HG03064 (cell line): ENCODE results near the gene CKAP2L.
"Not testable (repeated sequence)": the region's sequence is repeated elsewhere in the genome, so short reads cannot be mapped to it uniquely, and the experiment has no call there.

ENCODE experiments used
- ATAC-seq: cut with Tn5 transposase; IDR thresholded peaks from one replicate; pipeline ENCODE4 v1.9.1; 2021; ENCODE audit warnings: low read depth; ENCODE audit not compliant: unreplicated experiment

Gene CKAP2L

GRCh38 chr2:112728378-112729175 is 35.8 kb downstream of the CKAP2L start:
- no peak for ATAC-seq

GRCh38 chr2:112728029-112728362 is 36.4 kb downstream of the CKAP2L start:
- ATAC-seq, result no peak

- no peak for ATAC-seq
Measured at GRCh38 chr2:112727276-112728028, 37.0 kb downstream of the CKAP2L start.

GRCh38 chr2:112726487-112727190 is 37.8 kb downstream of the CKAP2L start:
- peak; percentile 53 for ATAC-seq

GRCh38 chr2:112725545-112726457 is 38.6 kb downstream of the CKAP2L start:
- ATAC-seq, result no peak

GRCh38 chr2:112724591-112725525 is 39.6 kb downstream of the CKAP2L start:
- ATAC-seq, result no peak

GRCh38 chr2:112723995-112724394 is 40.4 kb downstream of the CKAP2L start:
- ATAC-seq, result no peak

- ATAC-seq, result no peak
Measured at GRCh38 chr2:112723547-112723940, 40.9 kb downstream of the CKAP2L start.

- no peak for ATAC-seq
Measured at GRCh38 chr2:112722816-112723546, 41.4 kb downstream of the CKAP2L start.

GRCh38 chr2:112721819-112722522 is 42.4 kb downstream of the CKAP2L start:
- no peak for ATAC-seq

GRCh38 chr2:112720785-112721184 is 43.6 kb downstream of the CKAP2L start, which contains the start of gene NT5DC4:
Gene NT5DC4, plus strand, starts transcription at chr2:112721020. Its CDS starts 60 bp downstream, at chr2:112721080.
- ATAC-seq, result no peak

GRCh38 chr2:112718863-112719370 is 45.5 kb downstream of the CKAP2L start:
- ATAC-seq, result no peak

GRCh38 chr2:112716826-112717352 is 47.5 kb downstream of the CKAP2L start:
- not testable (repeated sequence) for ATAC-seq

GRCh38 chr2:112716094-112716493 is 48.3 kb downstream of the CKAP2L start:
- ATAC-seq, result not testable (repeated sequence)

- no peak for ATAC-seq
Measured at GRCh38 chr2:112714836-112715631, 49.4 kb downstream of the CKAP2L start.

GRCh38 chr2:112714331-112714730 is 50.1 kb downstream of the CKAP2L start:
- no peak for ATAC-seq

GRCh38 chr2:112713926-112714325 is 50.5 kb downstream of the CKAP2L start:
- no peak for ATAC-seq
